HEK293 (cell line): ENCODE data around the gene CACNG6.

ENCODE experiments used
- CTCF ChIA-PET: fragments of 350-600 bp; formaldehyde crosslinking; extraction: SDS; loops from one replicate; lab custom pipeline; 2021; ENCODE audit warnings: antibody characterized with exemption; lab: Yijun Ruan, JAX
- POLR2A ChIA-PET: fragments of 300-600 bp; formaldehyde crosslinking; extraction: SDS; loops from one replicate; lab custom pipeline; 2020; ENCODE audit warnings: antibody characterized with exemption, inconsistent platforms; lab: Yijun Ruan, JAX
- H3K27ac ChIP-seq: fragments of 200-500 bp; sonication (Bioruptor generic); 2 replicates; pipeline ENCODE4 v1.5.1; 2014; ENCODE audit warnings: low read depth, low read length, control low read depth, inconsistent platforms; ENCODE audit errors: extremely low read depth
- H3K36me3 ChIP-seq, 2 experiments: fragments of 200-500 bp in 1 of 2; sonication (Bioruptor generic) in 1 of 2; 1 replicate in 1 of 2; 2 replicates in 1 of 2; pipeline ENCODE4 v1.5.1; 2014 to 2017; ENCODE audit warnings: inconsistent platforms in 2 of 2, low read length in 2 of 2; ENCODE audit not compliant: control insufficient read depth in 2 of 2, insufficient read depth in 1 of 2
- H3K4me1 ChIP-seq: fragments of 200-500 bp; sonication (Bioruptor generic); 2 replicates; pipeline ENCODE4 v1.5.1; 2014; ENCODE audit warnings: mild to moderate bottlenecking, low read length, inconsistent platforms; ENCODE audit not compliant: control insufficient read depth, insufficient read depth
- H3K4me3 ChIP-seq: 2 replicates; pipeline ENCODE4 v1.5.1; 2011; ENCODE audit warnings: low read depth, mild to moderate bottlenecking, control low read depth, low read length, moderate library complexity
- H3K9me3 ChIP-seq: fragments of 200-500 bp; sonication (Bioruptor generic); 2 replicates; pipeline ENCODE4 v1.5.1; 2014; ENCODE audit warnings: low read depth, low read length, inconsistent platforms; ENCODE audit not compliant: control insufficient read depth, insufficient read depth
- GLIS1 ChIP-seq: fragments of 450-650 bp; formaldehyde crosslinking; IDR thresholded peaks from 2 replicates; pipeline ENCODE4 v1.5.1; 2016; ENCODE audit warnings: missing biosample characterization, missing genetic modification characterization
- GLIS2 ChIP-seq: fragments of 450-650 bp; formaldehyde crosslinking; IDR thresholded peaks from 2 replicates; pipeline ENCODE4 v1.5.1; 2016; ENCODE audit warnings: missing biosample characterization, missing genetic modification characterization
- OSR2 ChIP-seq: fragments of 450-650 bp; formaldehyde crosslinking; IDR thresholded peaks from 2 replicates; pipeline ENCODE4 v1.5.1; 2016; ENCODE audit warnings: missing biosample characterization, missing genetic modification characterization
- SETDB1 ChIP-seq: IDR thresholded peaks from one replicate; pipeline ENCODE4 v1.6.1; 2017; ENCODE audit warnings: mild to moderate bottlenecking, low read length, moderate library complexity, mixed read lengths; ENCODE audit not compliant: insufficient read length
- YY2 ChIP-seq: fragments of 450-650 bp; formaldehyde crosslinking; IDR thresholded peaks from 2 replicates; pipeline ENCODE4 v1.5.1; 2016; ENCODE audit warnings: missing biosample characterization, missing genetic modification characterization
- ZBTB49 ChIP-seq: fragments of 450-650 bp; formaldehyde crosslinking; IDR thresholded peaks from 2 replicates; pipeline ENCODE4 v1.5.1; 2016; ENCODE audit warnings: missing biosample characterization, missing genetic modification characterization, low read depth
- ZNF133 ChIP-seq: fragments of 450-650 bp; formaldehyde crosslinking; IDR thresholded peaks from 2 replicates; pipeline ENCODE4 v1.5.1; 2016; ENCODE audit warnings: missing biosample characterization, missing genetic modification characterization
- ZNF16 ChIP-seq: fragments of 450-650 bp; formaldehyde crosslinking; IDR thresholded peaks from 2 replicates; pipeline ENCODE4 v1.5.1; 2016; ENCODE audit warnings: low read depth, missing biosample characterization, missing genetic modification characterization
- ZNF18 ChIP-seq: fragments of 450-650 bp; formaldehyde crosslinking; IDR thresholded peaks from 2 replicates; pipeline ENCODE4 v1.5.1; 2016; ENCODE audit warnings: missing biosample characterization, missing genetic modification characterization
- ZNF26 ChIP-seq: fragments of 450-650 bp; formaldehyde crosslinking; IDR thresholded peaks from 2 replicates; pipeline ENCODE4 v1.5.1; 2016; ENCODE audit warnings: missing biosample characterization, missing genetic modification characterization
- ZNF302 ChIP-seq: fragments of 450-650 bp; formaldehyde crosslinking; IDR thresholded peaks from 2 replicates; pipeline ENCODE4 v1.5.1; 2016; ENCODE audit warnings: missing biosample characterization, missing genetic modification characterization, low read depth
- ZNF341 ChIP-seq: fragments of 450-650 bp; formaldehyde crosslinking; IDR thresholded peaks from 2 replicates; pipeline ENCODE4; 2016; ENCODE audit warnings: low read depth, missing biosample characterization, missing genetic modification characterization
- ZNF398 ChIP-seq: fragments of 450-650 bp; formaldehyde crosslinking; IDR thresholded peaks from 2 replicates; pipeline ENCODE4 v1.5.1; 2017; ENCODE audit warnings: missing biosample characterization, missing genetic modification characterization
- ZNF561 ChIP-seq: fragments of 450-650 bp; IDR thresholded peaks from 2 replicates; pipeline ENCODE4 v1.5.1; 2018; ENCODE audit warnings: missing biosample characterization, missing genetic modification characterization, borderline replicate concordance
- ZNF692 ChIP-seq: fragments of 450-650 bp; formaldehyde crosslinking; IDR thresholded peaks from 2 replicates; pipeline ENCODE4 v1.5.1; 2016; ENCODE audit warnings: missing biosample characterization, missing genetic modification characterization
- ZNF701 ChIP-seq: fragments of 450-650 bp; formaldehyde crosslinking; IDR thresholded peaks from 2 replicates; pipeline ENCODE4 v1.5.1; 2016; ENCODE audit warnings: missing biosample characterization, missing genetic modification characterization

The CACNG6 gene

GRCh38 chr19:53961523-53962356 lies 29.7 kb upstream of the CACNG6 start (continued):
- no peak for TF ChIP-seq ZNF16
- no peak for TF ChIP-seq ZNF302 (tag by site-specific recombination)

GRCh38 chr19:53962887-53963431 lies 28.5 kb upstream of the CACNG6 start, which contains the start of gene CACNG8:
TSS of gene CACNG8 (plus strand) at chr19:53962937.
- H3K4me3 ChIP-seq: peak within 1 kb of the TSS; percentile 79

GRCh38 chr19:53965091-53965490 lies 26.3 kb upstream of the CACNG6 start:
- no peaks in the 10 kb centered on the region for H3K4me1 ChIP-seq
- peaks cover 0 to 16% of the 10 kb centered on the region in 2 experiments; a peak in 1 of 3 replicates for H3K36me3 ChIP-seq
- no peak overlapping the region for H3K4me3 ChIP-seq
- no peak overlapping the region for H3K27ac ChIP-seq
- ChIA-PET POLR2A (no interaction called here), CTCF (interaction anchor here (0.7 to 1.2 kb wide), 2 partner anchors 17 to 58 kb away, joined by 5 to 7 read pairs; no protein-coding TSS in a partner anchor)
- no peaks in the 10 kb centered on the region for H3K9me3 ChIP-seq
- TF ChIP-seq OSR2 (tag by site-specific recombination) (no peak), ZNF133 (tag by site-specific recombination) (no peak), ZNF341 (tag by site-specific recombination) (no peak), ZNF18 (tag by site-specific recombination) (no peak), ZNF701 (tag by site-specific recombination) (no peak), YY2 (tag by site-specific recombination) (no peak), ZNF561 (tag by site-specific recombination) (no peak), GLIS2 (tag by site-specific recombination) (no peak), ZNF692 (tag by site-specific recombination) (no peak)

More at GRCh38 chr19:53962887-53963431, 28.5 kb upstream of the CACNG6 start, which contains the start of gene CACNG8:
- Histone ChIP-seq H3K27ac (no peak within 1 kb of the TSS), H3K9me3 (no peaks in the 10 kb centered on the region), H3K36me3 (peaks cover 0 to 12% of the 10 kb centered on the region in 2 experiments; a peak in 1 of 3 replicates), H3K4me1 (no peaks in the 10 kb centered on the region)
- POLR2A ChIA-PET: no interaction called here
- TF ChIP-seq SETDB1 (no peak), ZBTB49 (tag by site-specific recombination) (no peak), ZNF398 (tag by site-specific recombination) (no peak), ZNF26 (tag by site-specific recombination) (no peak), GLIS1 (no peak)
- CTCF ChIA-PET: no interaction called here
